ENCODE results near the gene TMEM52B. TPM values are rescaled to one million over a fixed set of nuclear protein-coding genes. Genes with fewer than 3 reads are reported as not detected.

Gene TMEM52B
- total RNA-seq, 4 donors from 2014 or later: not detected

DNA sequence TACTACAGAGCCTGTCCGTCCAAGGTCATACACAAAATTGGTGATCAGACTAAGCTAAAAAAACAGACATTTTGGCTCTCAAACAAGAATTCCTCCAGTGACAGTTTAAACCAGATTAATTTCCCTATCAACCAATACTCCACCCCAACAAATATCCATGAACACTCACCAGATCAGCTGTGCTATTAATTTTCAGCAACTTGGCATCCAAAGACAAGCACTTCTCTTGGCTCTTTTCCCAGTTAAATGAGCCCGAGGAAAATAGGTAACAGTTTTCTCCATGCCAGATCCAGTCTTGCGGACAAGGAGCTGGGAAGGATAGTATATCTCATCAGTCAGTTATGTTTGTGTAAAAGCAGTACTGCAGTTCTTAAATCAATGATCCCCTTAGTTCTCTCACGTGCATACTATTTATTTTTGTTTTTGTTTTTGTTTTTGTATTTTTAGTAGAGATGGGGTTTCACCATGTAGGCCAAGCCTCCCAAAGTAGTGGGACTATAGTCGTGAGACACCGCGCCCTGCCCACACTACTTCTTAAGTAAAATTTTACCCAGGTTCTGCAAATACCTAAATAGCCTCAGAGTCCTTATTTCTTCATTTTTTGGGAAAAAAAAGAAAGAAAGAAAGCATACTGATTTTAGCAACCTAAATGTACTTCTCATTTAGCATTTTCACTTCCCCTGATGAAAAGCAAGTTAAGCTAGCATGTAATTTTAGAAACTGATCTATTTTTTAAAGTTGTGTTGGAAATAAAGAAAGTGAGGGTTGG is 18.0 kb upstream of the TMEM52B start:
- peaks cover 0 to 12% (median 3%) of the 10 kb centered on the region in 3 donors for H3K4me1 ChIP-seq
- no peak overlapping the region for H3K4me3 ChIP-seq
- TF ChIP-seq, protein P1, sequence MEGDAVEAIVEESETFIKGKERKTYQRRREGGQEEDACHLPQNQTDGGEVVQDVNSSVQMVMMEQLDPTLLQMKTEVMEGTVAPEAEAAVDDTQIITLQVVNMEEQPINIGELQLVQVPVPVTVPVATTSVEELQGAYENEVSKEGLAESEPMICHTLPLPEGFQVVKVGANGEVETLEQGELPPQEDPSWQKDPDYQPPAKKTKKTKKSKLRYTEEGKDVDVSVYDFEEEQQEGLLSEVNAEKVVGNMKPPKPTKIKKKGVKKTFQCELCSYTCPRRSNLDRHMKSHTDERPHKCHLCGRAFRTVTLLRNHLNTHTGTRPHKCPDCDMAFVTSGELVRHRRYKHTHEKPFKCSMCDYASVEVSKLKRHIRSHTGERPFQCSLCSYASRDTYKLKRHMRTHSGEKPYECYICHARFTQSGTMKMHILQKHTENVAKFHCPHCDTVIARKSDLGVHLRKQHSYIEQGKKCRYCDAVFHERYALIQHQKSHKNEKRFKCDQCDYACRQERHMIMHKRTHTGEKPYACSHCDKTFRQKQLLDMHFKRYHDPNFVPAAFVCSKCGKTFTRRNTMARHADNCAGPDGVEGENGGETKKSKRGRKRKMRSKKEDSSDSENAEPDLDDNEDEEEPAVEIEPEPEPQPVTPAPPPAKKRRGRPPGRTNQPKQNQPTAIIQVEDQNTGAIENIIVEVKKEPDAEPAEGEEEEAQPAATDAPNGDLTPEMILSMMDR (IDR thresholded peaks at IDR 0.05): no peak
- no peak for TF ChIP-seq POLR2A (IDR thresholded peaks at IDR 0.05)
- intact Hi-C loops (cut with DNase I): no loop called here
- no peaks in the 10 kb centered on the region for H3K9me3 ChIP-seq
- H3K27ac ChIP-seq: no peak overlapping the region
- DNase-seq: no peak
- H3K36me3 ChIP-seq: no peaks in the 10 kb centered on the region
- H3K27me3 ChIP-seq: no peaks in the 10 kb centered on the region
- 45 to 46% methylated on average over 7 of the region's 7 CpGs for WGBS, 2 donors

DNA sequence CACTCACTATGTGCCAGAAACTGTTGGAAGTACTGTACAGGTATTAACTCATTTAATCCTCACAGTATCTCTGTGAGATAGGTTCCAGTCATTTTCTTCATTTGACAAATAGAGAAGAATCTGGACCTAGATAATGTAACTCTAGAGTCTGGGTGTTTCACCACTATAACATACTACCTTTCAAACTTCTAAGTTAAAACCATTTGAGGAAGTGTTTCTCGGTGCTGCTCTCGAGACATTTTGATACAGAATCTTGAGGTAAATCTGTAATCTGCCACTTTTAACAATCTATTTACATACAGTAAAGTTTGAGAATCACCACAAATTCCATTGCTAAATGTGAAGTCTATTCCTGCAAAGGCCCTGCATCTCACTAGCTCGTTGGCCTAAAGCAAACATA is 15.7 kb upstream of the TMEM52B start:
- WGBS, 2 donors: 76 to 79% methylated on average over 3 of the region's 3 CpGs
- no peaks in the 10 kb centered on the region for H3K9me3 ChIP-seq
- TF ChIP-seq, protein P1 (IDR thresholded peaks at IDR 0.05): no peak
- TF ChIP-seq POLR2A (IDR thresholded peaks at IDR 0.05): no peak
- no peak for DNase-seq
- no peaks in the 10 kb centered on the region for H3K27me3 ChIP-seq
- no peaks in the 10 kb centered on the region for H3K36me3 ChIP-seq
- peaks cover 0 to 31% (median 3%) of the 10 kb centered on the region in 3 donors for H3K4me1 ChIP-seq
- no peak overlapping the region for H3K4me3 ChIP-seq
- H3K27ac ChIP-seq: no peak overlapping the region
- intact Hi-C loops (cut with DNase I): no loop called here

DNA sequence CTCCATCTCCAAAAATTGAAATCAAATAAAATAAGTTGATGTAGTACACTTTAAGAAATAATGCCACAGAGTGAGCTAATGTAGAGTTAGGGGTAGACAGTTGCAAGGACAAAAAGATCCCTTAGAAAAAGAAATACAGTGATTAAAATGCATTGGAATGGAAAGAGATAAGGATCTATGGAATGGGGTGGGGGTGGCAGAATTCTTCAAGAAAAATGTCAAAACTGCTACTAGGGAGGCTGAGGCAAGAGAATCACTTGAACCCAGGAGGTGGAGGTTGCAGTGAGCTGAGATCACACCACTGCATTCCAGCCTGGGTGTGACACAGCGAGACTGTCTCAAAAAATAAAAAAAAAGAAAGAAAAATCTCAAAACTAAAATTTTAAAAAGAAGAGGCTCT is 13.4 kb upstream of the TMEM52B start:
- no peaks in the 10 kb centered on the region for H3K27me3 ChIP-seq
- peaks cover 0 to 28% (median 3%) of the 10 kb centered on the region in 3 donors for H3K4me1 ChIP-seq
- DNase-seq: no peak
- no peak overlapping the region for H3K4me3 ChIP-seq
- H3K9me3 ChIP-seq: no peaks in the 10 kb centered on the region
- 0 to 64% methylated on average over 1 of the region's 1 CpG for WGBS, 2 donors
- intact Hi-C loops (cut with DNase I): no loop called here
- TF ChIP-seq, protein P1 (IDR thresholded peaks at IDR 0.05): no peak
- TF ChIP-seq POLR2A (IDR thresholded peaks at IDR 0.05): no peak
- H3K36me3 ChIP-seq: no peaks in the 10 kb centered on the region
- H3K27ac ChIP-seq: no peak overlapping the region

- H3K4me3 ChIP-seq: no peak overlapping the region
- no peaks in the 10 kb centered on the region for H3K27me3 ChIP-seq
- DNase-seq: no peak
- WGBS, 2 donors: 38 to 44% methylated on average over 5 of the region's 5 CpGs
- H3K27ac ChIP-seq: no peak overlapping the region
- H3K9me3 ChIP-seq: no peaks in the 10 kb centered on the region
- H3K4me1 ChIP-seq: peaks cover 0 to 19% (median 0%) of the 10 kb centered on the region in 3 donors
- H3K36me3 ChIP-seq: no peaks in the 10 kb centered on the region
- intact Hi-C loops (cut with DNase I): no loop called here
- TF ChIP-seq POLR2A (IDR thresholded peaks at IDR 0.05): no peak
- TF ChIP-seq, protein P1 (IDR thresholded peaks at IDR 0.05): no peak
Observed at GRCh38 chr12:10167599-10167998, 11.2 kb upstream of the TMEM52B start.

GRCh38 chr12:10169104-10169503 is 9.7 kb upstream of the TMEM52B start:
- Histone ChIP-seq H3K27ac (no peak overlapping the region), H3K4me1 (peaks cover 0 to 19% (median 0%) of the 10 kb centered on the region in 3 donors), H3K27me3 (no peaks in the 10 kb centered on the region), H3K4me3 (no peak overlapping the region), H3K36me3 (no peaks in the 10 kb centered on the region), H3K9me3 (no peaks in the 10 kb centered on the region)
- intact Hi-C loops (cut with DNase I): no loop called here
- DNase-seq: no peak
- no peak for TF ChIP-seq POLR2A (IDR thresholded peaks at IDR 0.05)
- TF ChIP-seq, protein P1 (IDR thresholded peaks at IDR 0.05): no peak
- 50 to 71% methylated on average over 3 of the region's 3 CpGs for WGBS, 2 donors

All from esophagus squamous epithelium (tissue), 5 donors.